Activated CD8-positive, alpha-beta memory T cell treated with anti-CD3 and anti-CD28 coated beads, Interleukin-2, amount 50 U/mL, for 4 hours (primary cell): ENCODE measurements around the gene PLXNB2.

Experiments
- DNase-seq: peaks from one replicate; pipeline ENCODE4 v3.0.0-alpha.2; 2020

Gene PLXNB2

GRCh38 chr22:50261615-50262459 is 45.6 kb downstream of the PLXNB2 start, which contains the start of gene MAPK12:
Gene MAPK12 (minus strand): TSS chr22:50261683. CDS start chr22:50261509, 174 bp downstream.
- no peak for DNase-seq

- no peak for DNase-seq
These were observed 46.4 kb downstream of the PLXNB2 start for GRCh38 chr22:50260801-50261614.

- DNase-seq = no peak
These were observed 47.0 kb downstream of the PLXNB2 start for GRCh38 chr22:50260434-50260800.

GRCh38 chr22:50259302-50259701 is 48.1 kb downstream of the PLXNB2 start:
- DNase-seq = no peak

- DNase-seq = no peak
These were observed 48.8 kb downstream of the PLXNB2 start for GRCh38 chr22:50258361-50259292.

GRCh38 chr22:50257451-50258360 is 49.7 kb downstream of the PLXNB2 start:
- no peak for DNase-seq

- no peak for DNase-seq
These were observed 50.4 kb downstream of the PLXNB2 start for GRCh38 chr22:50257041-50257440.

- DNase-seq = no peak
These were observed 51.1 kb downstream of the PLXNB2 start for GRCh38 chr22:50256258-50256862.

- DNase-seq = no peak
These were observed 51.8 kb downstream of the PLXNB2 start for GRCh38 chr22:50255607-50256006.

GRCh38 chr22:50255099-50255498 is 52.3 kb downstream of the PLXNB2 start:
- DNase-seq = no peak

- DNase-seq = no peak
These were observed 53.5 kb downstream of the PLXNB2 start for GRCh38 chr22:50253941-50254340.

GRCh38 chr22:50253046-50253915 is 54.2 kb downstream of the PLXNB2 start:
- no peak for DNase-seq

GRCh38 chr22:50252082-50253045 is 55.1 kb downstream of the PLXNB2 start:
- peak; percentile 73 for DNase-seq

GRCh38 chr22:50251477-50252081 is 55.9 kb downstream of the PLXNB2 start:
- no peak for DNase-seq

- peak; percentile 77 for DNase-seq
These were observed 56.6 kb downstream of the PLXNB2 start, which contains the start of gene HDAC10 for GRCh38 chr22:50250555-50251476. Gene HDAC10 (minus strand): TSS chr22:50251265. CDS start chr22:50251032, 233 bp downstream.

GRCh38 chr22:50250249-50250554 is 57.2 kb downstream of the PLXNB2 start:
- DNase-seq = no peak
